Neuronal stem cell (in vitro differentiated cells): Measurements from ENCODE around the gene XBP1.
"Not testable (repeated sequence)": the region's sequence is repeated elsewhere in the genome, so short reads cannot be mapped to it uniquely, and the experiment has no call there.

ENCODE experiments used
- DNase-seq: peaks from one replicate; pipeline ENCODE4 v3.0.0-alpha.2; 2013; ENCODE audit warnings: low spot score
- H2AFZ ChIP-seq: one replicate; pipeline ENCODE4 v1.6.1; 2013; ENCODE audit warnings: mild to moderate bottlenecking, low read length, inconsistent platforms
- H2AK5ac ChIP-seq: 2 replicates; pipeline ENCODE4 v1.6.1; 2013; ENCODE audit warnings: low read depth, mild to moderate bottlenecking, inconsistent platforms, low read length, moderate library complexity, mixed read lengths
- H2BK120ac ChIP-seq: 2 replicates; pipeline ENCODE4 v1.6.1; 2013; ENCODE audit warnings: low read depth, mild to moderate bottlenecking, inconsistent platforms, low read length, moderate library complexity, mixed read lengths
- H2BK12ac ChIP-seq: one replicate; pipeline ENCODE4 v1.6.1; 2013; ENCODE audit warnings: low read length, inconsistent platforms
- H2BK15ac ChIP-seq: 2 replicates; pipeline ENCODE4 v1.6.1; 2013; ENCODE audit warnings: mild to moderate bottlenecking, low read length, inconsistent platforms, mixed read lengths
- H2BK5ac ChIP-seq: one replicate; pipeline ENCODE4 v1.6.1; 2013; ENCODE audit warnings: inconsistent platforms, mild to moderate bottlenecking, low read length, moderate library complexity
- H3K14ac ChIP-seq: one replicate; pipeline ENCODE4 v1.6.1; 2013; ENCODE audit warnings: low read length, inconsistent platforms
- H3K18ac ChIP-seq: 2 replicates; pipeline ENCODE4 v1.6.1; 2013; ENCODE audit warnings: low read length, inconsistent platforms
- H3K23ac ChIP-seq: 2 replicates; pipeline ENCODE4 v1.6.1; 2013; ENCODE audit warnings: low read depth, mild to moderate bottlenecking, mixed read lengths, low read length, inconsistent platforms; ENCODE audit not compliant: poor library complexity
- H3K27ac ChIP-seq: replicated peaks from 3 replicates; pipeline ENCODE4 v1.5.1; 2013; ENCODE audit warnings: low read length, inconsistent platforms
- H3K27me3 ChIP-seq, 3 experiments: 2 replicates each; pipeline ENCODE4 v1.6.1; 2013; ENCODE audit warnings: low read length in 3 of 3, mild to moderate bottlenecking in 2 of 3, inconsistent platforms in 1 of 3, low read depth in 1 of 3, mixed read lengths in 1 of 3, moderate library complexity in 1 of 3; ENCODE audit not compliant: control insufficient read depth in 3 of 3, insufficient read depth in 3 of 3
- H3K36me3 ChIP-seq, 2 donors: replicated peaks in 1 of 2; 2 replicates each; pipeline ENCODE4 v1.6.1; 2013; ENCODE audit warnings: low read length in 2 of 2; ENCODE audit not compliant: control insufficient read depth in 2 of 2, insufficient read depth in 2 of 2
- H3K4ac ChIP-seq: 2 replicates; pipeline ENCODE4 v1.6.1; 2013; ENCODE audit warnings: inconsistent platforms, mild to moderate bottlenecking, low read length, moderate library complexity
- H3K4me1 ChIP-seq, 2 donors: 1 replicate in 1 of 2; 2 replicates in 1 of 2; pipeline ENCODE4 v1.6.1; 2013; ENCODE audit warnings: low read length in 2 of 2, low read depth in 1 of 2; ENCODE audit not compliant: control insufficient read depth in 2 of 2, insufficient read depth in 1 of 2
- H3K4me2 ChIP-seq: one replicate; pipeline ENCODE4 v1.6.1; 2013; ENCODE audit warnings: mild to moderate bottlenecking, low read length, inconsistent platforms; ENCODE audit not compliant: insufficient read depth, poor library complexity, severe bottlenecking
- H3K4me3 ChIP-seq, 2 donors: 2 replicates each; pipeline ENCODE4 v1.5.1; 2013; ENCODE audit warnings: low read length in 2 of 2, mild to moderate bottlenecking in 2 of 2, inconsistent platforms in 1 of 2, moderate library complexity in 1 of 2
- H3K79me1 ChIP-seq: one replicate; pipeline ENCODE4 v1.6.1; 2013; ENCODE audit warnings: low read depth, mild to moderate bottlenecking, inconsistent platforms, low read length, moderate library complexity
- H3K9ac ChIP-seq: one replicate; pipeline ENCODE4 v1.6.1; 2013; ENCODE audit warnings: mild to moderate bottlenecking, low read depth, low read length, inconsistent platforms; ENCODE audit not compliant: poor library complexity
- H3K9me3 ChIP-seq, 2 donors: replicated peaks in 1 of 2; 2 replicates each; pipeline versions ENCODE3 to v1.6.1; 2013; ENCODE audit warnings: low read length in 2 of 2, mild to moderate bottlenecking in 2 of 2, inconsistent platforms in 1 of 2, low read depth in 1 of 2, mixed read lengths in 1 of 2, moderate library complexity in 1 of 2; ENCODE audit not compliant: control insufficient read depth in 2 of 2, insufficient read depth in 1 of 2
- H4K8ac ChIP-seq: one replicate; pipeline ENCODE4 v1.6.1; 2013; ENCODE audit warnings: low read depth, mild to moderate bottlenecking, inconsistent platforms, low read length, moderate library complexity
- H4K91ac ChIP-seq: one replicate; pipeline ENCODE4 v1.6.1; 2013; ENCODE audit warnings: low read length, low read depth, mild to moderate bottlenecking, inconsistent platforms; ENCODE audit not compliant: poor library complexity
- WGBS, 2 donors: extraction: QIAGEN DNeasy Blood & Tissue Kit; methylation state at CpG; one replicate each; pipeline ENCODE4 v1.1.7; 2013; ENCODE audit warnings: missing lambda C conversion rate in 2 of 2, mixed read lengths in 1 of 2; ENCODE audit not compliant: insufficient read length in 2 of 2, insufficient replicate concordance in 1 of 2; ENCODE audit errors: extremely low coverage in 2 of 2; 5-methylcytosine and 5-hydroxymethylcytosine counted together

XBP1 gene

DNA sequence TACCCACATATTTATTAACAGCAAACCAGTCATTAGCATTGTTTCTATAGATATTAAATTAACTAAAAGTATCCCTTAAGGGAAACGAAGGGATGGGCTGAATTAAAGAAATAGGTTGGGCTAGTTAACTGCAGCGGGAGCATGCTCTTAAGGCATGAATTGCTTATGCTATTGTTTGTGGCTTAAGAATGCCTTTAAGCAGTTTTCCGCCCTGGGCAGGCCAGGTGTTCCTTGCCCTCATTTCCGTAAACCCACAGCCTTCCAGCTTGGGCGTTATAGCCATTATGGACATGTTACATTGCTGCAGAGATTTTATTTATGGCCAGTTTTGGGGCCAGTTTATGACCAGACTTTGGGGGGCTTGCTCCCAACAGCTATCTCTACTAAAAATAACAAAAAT, 5.1 kb upstream of the XBP1 start:
- not testable (repeated sequence) for H2BK15ac ChIP-seq, H2BK5ac ChIP-seq, H3K27me3 ChIP-seq, H3K4me2 ChIP-seq, H3K79me1 ChIP-seq, H3K4me3 ChIP-seq, H3K14ac ChIP-seq, H2AK5ac ChIP-seq, H4K8ac ChIP-seq, H2BK120ac ChIP-seq, H3K27ac ChIP-seq, H3K4ac ChIP-seq, H3K9ac ChIP-seq, DNase-seq, H4K91ac ChIP-seq, H3K4me1 ChIP-seq, H3K36me3 ChIP-seq, H2BK12ac ChIP-seq, H3K9me3 ChIP-seq, H3K23ac ChIP-seq, H3K18ac ChIP-seq, H2AFZ ChIP-seq
- WGBS, 2 donors: no CpG with 5 or more reads among the region's 5 CpGs

DNA sequence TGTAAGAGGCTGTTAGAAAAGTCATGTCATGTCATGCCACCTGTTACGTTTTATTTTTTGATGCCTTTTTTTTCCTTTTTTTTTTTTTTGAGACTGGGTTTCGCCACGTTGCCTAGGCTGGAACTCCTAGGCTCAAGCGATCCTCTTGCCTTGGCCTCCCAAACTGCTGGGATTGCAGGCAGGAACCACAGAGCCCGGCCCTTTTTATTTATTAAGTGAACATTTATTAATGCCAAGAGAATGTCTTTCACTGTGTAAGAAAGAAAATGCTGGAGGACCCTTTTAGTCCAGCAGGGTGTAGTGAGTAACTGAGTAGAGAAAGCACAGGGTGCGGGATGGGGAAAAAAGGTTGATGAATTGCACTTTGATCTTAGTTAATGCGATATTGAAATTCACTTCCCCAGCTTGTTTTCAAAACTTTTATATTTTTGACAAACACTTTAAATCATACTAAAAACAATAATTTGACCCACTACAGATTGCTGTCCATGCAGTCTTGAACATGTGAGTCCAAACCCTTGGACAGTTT, 2.3 kb upstream of the XBP1 start:
- Histone ChIP-seq H3K79me1 (no peaks in the 10 kb centered on the region), H3K9ac (no peak overlapping the region), H3K4me2 (no peak overlapping the region), H2BK15ac (no peak overlapping the region), H3K4ac (no peak overlapping the region), H2BK5ac (no peak overlapping the region), H2AK5ac (no peak overlapping the region), H2AFZ (no peak overlapping the region), H2BK12ac (no peak overlapping the region), H3K4me1 (peaks cover 0 to 4% of the 10 kb centered on the region in 2 donors), H3K23ac (no peak overlapping the region), H2BK120ac (no peak overlapping the region), H4K91ac (no peak overlapping the region), H3K4me3 (no peak overlapping the region), H3K27me3 (no peaks in the 10 kb centered on the region), H4K8ac (no peak overlapping the region), H3K36me3 (peaks cover 0 to 17% of the 10 kb centered on the region in 2 donors), H3K9me3 (no peaks in the 10 kb centered on the region), H3K14ac (no peak overlapping the region), H3K27ac (no peak overlapping the region), H3K18ac (no peak overlapping the region)
- WGBS, 2 donors: no CpG with 5 or more reads among the region's 7 CpGs
- no peak for DNase-seq

DNA sequence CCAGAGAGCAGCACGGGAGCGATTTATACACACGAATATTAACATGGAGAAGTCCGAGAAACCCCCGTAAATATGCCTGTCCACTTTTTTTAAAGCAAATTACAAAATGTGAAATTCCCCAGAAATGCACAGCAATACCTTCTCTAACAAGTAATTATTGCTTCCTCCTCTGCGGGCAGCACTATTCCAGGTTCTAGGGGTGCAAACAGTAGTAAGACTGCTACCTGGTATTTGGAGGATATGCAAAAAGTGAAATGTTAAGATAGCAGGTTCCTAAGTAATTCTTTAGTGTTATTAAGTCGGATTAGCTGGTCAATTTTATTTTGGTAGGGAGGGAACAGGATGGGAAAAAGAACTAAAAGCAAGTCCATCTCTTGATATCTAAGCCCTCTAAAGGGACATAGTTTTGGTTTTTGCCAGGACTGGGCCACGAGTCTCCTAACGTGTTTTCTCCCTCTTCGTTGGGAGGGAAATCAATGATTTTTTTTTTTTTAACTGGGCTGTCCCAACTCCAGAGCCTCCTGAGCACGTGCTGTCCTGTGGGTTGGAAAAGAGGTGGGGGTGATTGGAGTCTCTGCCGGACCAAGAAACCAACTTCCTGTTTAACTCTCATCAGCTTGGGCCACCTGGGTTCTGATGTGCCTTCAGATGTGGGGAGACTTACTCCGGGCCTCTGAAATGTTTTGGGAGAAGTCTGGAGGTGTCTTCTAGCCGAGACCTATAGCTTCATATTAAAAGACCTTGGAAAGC, 1.7 kb upstream of the XBP1 start:
- Histone ChIP-seq H4K8ac (no peak overlapping the region), H3K4ac (no peak overlapping the region), H3K18ac (no peak overlapping the region), H4K91ac (no peak overlapping the region), H3K9ac (no peak overlapping the region), H2AFZ (no peak overlapping the region), H3K36me3 (peaks cover under 1 to 23% of the 10 kb centered on the region in 2 donors), H3K23ac (no peak overlapping the region), H3K79me1 (no peaks in the 10 kb centered on the region), H3K27me3 (no peaks in the 10 kb centered on the region), H2AK5ac (no peak overlapping the region), H2BK5ac (no peak overlapping the region), H2BK120ac (no peak overlapping the region), H2BK15ac (no peak overlapping the region), H3K27ac (no peak overlapping the region), H2BK12ac (no peak overlapping the region), H3K4me3 (no peak overlapping the region), H3K4me1 (peaks cover 0 to 4% of the 10 kb centered on the region in 2 donors), H3K4me2 (no peak overlapping the region), H3K9me3 (no peaks in the 10 kb centered on the region), H3K14ac (no peak overlapping the region)
- no peak for DNase-seq
- WGBS, 2 donors: no CpG with 5 or more reads among the region's 14 CpGs

DNA sequence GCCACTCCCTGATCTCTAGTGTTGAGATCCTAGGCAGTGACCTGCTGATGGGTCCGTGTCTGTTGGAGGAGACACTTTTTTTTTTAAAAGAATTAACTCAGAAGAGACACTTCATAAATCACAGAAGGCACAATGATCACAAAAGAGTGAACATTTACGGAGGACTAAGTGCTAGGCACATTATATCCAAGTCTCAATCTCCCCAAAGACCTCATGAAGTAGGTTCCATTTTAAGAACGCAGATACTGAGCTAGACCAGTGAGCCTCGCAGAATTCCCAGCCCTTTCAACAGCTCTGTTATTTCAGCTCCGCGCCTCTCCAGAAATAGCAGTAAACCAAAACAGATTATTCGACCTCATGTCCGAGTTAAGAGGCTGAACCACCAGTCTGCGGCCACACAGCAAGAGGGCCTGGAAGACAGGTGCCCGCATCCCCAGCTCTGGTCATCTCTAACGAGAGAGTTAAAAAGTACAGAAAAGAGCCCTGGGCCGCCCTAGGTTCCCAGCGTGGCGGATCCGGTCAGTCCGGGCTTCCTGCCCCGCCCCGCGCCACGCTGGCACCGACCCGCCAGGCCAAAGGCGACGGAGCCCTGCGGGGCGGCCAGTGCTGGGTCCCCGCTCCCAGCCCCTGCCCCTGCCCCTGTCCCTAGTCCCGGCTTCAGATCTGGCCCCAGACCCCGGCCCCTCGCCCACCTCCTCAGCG, 612 bp downstream of the XBP1 start:
- Histone ChIP-seq H3K9ac (peak overlapping the region; percentile 93), H3K27me3 (no peaks in the 10 kb centered on the region), H2BK15ac (no peak overlapping the region), H3K18ac (peak overlapping the region; percentile 98), H4K8ac (no peak overlapping the region), H3K4me3 (peak overlapping the region; percentile 68 to 91), H3K4me2 (peak overlapping the region; percentile 72), H3K4ac (no peak overlapping the region), H3K23ac (peak overlapping the region; percentile 95), H2BK5ac (peak overlapping the region; percentile 55), H2BK12ac (no peak overlapping the region), H2BK120ac (no peak overlapping the region), H3K79me1 (no peaks in the 10 kb centered on the region), H2AK5ac (peak overlapping the region; percentile 84), H3K36me3 (peaks cover 18 to 46% of the 10 kb centered on the region in 2 donors), H3K27ac (peak overlapping the region; percentile 65), H3K14ac (peak overlapping the region; percentile 97), H3K4me1 (peaks cover 0 to 4% of the 10 kb centered on the region in 2 donors), H3K9me3 (peaks cover 0 to 2% of the 10 kb centered on the region in 2 donors), H2AFZ (peak overlapping the region; percentile 74), H4K91ac (no peak overlapping the region)
- no CpG with 5 or more reads among the region's 31 CpGs for WGBS, 2 donors
- DNase-seq: peak; percentile 53
